ENCODE measurements around the gene HSF5.
"Not testable (repeated sequence)": the region's sequence is repeated elsewhere in the genome, so short reads cannot be mapped to it uniquely, and the experiment has no call there.

HSF5 gene

DNA sequence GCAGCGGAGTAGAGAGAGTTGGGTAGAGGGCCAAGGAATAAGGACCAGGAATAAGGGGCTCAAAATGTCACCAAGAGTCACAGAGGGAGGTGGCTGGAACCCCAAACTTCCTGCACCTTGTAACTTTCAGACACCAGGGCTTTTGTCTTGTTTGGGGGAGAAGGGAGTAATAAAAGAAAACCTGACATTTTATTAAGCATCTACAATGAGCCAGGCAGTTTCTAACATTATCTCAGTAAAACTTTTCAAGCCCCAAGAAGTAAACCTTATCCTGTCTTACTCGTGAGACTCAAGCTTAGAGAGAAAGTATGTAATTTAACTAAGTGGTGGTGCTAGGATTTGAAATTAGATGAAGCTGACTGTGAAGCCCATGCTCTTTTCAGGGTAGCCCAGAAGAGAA lies 27.1 kb upstream of the HSF5 start:
- no peak for DNase-seq

DNA sequence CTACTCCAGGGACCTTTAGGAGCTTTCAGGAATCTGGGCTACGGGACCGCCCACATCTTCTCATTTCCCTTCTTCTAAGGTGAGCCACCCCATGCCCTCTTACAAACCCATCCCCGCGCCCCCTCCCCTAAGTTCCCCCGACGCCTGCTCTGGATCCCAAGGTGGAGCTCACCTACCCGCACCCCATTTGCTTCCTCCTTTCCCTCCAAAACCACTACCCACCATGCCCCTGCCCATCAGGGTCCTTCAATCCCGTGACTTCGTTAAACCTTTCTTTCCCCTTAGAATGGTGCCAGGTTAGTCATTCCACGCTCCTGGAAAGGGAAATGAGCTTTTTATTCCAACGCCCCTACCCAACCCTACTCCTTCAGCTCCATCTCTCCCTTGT lies 26.6 kb upstream of the HSF5 start:
- no peak for DNase-seq

DNA sequence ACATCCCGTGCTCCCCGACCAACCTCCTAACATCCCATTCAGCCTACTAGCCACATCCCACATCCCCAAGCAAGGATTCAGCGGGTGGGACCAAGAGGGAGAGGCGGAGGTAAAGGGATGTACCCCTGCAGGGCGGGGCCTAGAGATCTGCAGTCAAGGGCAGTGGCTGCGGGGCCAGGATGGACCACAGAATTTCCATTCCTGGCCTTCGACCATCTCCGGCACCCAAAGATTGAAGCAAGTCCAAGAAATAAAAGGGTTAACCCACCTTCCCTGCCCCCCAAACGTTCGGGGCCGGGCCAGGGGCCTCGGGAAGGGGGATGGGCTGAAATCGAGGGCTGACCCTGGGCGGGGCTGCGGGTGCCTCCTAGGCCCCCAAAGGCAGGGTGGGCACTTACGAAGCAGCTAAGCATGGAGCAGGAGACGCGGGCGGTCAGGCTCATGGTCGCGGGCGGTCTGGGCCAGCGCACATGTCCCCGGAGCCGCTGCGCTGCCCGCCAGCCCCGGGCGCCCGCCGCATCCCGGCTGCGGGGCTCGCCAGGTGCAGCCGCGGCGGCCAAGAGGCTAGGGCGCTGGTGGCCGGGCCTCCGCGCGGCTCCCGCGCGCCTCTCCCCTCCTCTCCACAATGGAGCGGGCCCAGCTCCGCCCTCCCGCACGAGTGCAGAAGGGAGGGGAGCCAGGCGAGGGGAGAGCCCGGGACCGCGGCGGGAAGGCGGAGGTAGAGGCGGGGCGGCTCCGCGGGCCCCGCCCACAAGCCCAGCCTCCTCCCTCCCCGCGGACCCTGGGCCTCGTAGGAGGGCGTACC lies 26.0 kb upstream of the HSF5 start, which contains the start of gene MTMR4:
Gene MTMR4 (minus strand): TSS at position 674 of the 805 bp plus-strand sequence. CDS start 231 bp downstream, at position 443.
- DNase-seq, result peak; percentile 80

DNA sequence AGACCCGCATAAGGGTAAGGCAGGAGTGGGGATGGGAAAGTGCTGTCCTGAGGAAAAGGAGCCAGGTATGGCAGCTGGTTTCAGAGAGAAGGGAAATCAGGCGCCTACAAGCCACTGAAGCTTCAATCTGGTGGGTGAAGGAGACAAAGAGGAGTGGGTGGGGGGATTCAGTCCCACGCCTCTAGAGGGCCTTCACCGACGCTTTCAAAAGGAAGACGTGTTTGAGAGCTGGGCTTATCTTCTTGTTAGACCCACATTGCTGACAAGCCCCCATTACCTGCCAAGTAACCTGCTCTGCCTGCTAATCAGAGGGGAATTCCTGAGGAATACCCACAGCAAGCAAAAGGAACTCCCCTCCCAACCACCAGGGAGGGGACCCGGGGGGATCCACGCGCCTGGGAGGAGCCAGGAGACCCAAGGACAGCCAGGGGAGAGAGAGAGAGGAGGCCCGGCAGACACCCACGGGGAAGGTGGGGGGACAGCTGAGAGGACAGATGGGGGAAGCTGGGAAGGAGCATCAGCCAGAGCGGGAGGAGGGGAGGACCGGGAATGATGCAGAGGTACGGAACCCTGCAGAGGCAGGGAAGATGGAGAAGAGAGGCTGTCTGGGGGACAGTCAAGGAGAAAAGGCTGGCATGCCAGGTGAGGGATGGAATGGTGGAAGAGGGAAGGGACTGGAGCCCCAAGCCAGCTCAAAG lies 25.2 kb upstream of the HSF5 start:
- no peak for DNase-seq

DNA sequence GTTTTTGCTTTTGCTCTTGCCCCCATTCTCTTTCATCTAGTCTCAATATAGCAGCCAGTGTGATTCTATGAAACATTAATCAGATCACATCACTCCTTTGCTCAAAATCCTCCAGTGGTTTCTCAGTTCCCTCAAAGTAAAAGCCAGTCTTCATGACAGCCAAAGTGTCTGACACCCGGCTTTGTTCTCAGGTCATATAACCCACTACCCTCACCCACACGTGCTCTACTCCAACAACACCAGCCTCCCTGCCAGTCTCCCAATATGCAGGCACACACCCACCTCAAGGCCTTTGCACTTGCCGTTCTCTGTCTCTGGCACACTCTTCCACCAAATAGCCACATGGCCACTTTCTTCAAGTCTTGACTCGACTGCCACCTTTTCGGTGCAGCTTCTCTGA lies 21.9 kb upstream of the HSF5 start:
- no peak for DNase-seq

DNA sequence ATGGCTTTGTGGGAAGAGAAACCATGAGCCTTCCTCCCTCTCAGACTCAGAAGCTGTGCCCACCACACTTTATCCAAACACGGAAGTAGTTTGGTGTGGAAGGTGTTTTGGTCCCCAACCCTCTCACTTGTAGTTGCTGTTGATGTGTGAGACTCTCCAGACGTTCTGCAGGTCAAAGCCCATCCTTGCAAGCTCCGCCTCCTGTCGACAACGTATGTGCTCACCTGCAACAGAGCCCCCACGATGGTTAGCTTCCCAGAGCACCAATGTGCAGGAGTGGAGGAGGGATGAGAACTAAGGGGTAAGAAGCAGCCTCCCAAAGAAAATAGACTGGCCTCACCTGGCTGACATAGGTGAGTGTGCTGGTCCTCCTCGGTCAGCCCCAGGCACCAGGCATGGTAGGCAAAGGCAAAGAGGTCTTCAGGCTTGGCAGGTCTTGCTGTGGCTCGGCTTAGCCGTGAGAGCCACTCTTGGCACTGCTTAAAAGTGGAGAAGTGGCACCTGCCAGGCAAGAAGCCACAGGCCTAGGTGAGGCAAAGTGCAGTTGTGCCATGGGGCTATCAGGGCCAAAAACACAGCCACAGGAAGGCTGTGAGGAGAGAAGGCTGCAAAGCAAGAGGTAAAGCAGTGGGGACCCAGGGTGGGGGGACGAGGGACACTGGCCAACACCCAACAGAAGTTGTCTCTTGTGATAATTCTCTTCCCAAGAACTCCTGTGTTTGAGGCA lies 20.3 kb upstream of the HSF5 start:
- DNase-seq, result no peak

DNA sequence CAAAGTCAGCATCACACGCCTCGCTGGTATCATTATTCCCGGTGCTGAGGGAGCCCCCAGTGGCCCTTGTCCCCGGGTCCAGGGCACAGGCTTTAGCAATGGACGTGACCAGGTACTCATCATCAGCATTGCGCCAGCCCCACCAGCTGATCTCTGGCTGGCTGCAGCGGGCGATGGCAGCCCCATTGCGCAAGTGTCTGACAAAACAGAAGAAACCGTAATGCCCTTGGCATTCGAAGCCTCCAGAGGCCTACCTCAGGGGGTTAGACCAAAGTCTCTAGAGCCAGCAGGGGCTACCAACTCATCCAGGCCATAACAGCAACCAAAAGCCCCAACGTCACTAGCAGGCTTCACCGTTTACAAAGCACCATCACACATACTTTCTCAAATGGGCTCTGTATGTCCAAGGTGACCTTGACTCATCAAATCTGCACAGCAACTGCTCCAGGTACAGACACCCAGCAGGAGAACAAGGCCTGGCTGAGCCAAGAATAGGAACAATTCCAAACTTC lies 19.0 kb upstream of the HSF5 start:
- no peak for DNase-seq

DNA sequence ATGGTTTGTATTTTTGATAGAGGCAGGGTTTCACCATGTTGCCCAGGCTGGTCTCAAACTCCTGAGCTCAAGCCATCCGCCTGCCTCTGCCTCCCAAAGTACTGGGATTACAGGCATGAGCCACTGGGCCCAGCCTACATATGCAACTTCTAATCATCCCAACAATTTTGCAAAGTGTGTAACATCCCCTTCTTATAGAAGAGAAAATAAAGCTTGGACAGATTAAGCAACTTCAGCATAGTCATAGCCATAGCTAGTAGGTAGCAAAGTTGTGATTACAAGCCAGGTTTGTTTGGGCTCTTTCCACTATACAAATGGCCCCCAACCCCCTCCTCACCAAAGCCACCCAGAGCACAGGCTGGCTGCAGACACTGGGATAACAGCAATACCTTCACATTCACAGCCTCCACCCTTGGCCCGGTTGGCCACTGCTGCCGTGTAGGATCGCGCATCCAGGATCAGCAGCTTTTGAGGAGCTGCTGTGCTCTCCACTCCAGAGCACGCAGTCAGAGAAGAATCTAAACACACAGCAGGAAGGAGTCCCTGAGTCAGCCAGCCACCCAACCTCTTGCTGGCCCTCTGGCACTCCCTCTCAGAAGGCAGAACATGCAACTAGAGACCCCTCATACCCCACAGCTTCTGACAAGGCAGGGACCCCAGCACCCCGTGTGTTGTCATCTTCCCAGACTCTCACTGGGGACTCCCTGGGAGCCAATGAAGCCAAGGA lies 18.3 kb upstream of the HSF5 start:
- DNase-seq, result no peak

DNA sequence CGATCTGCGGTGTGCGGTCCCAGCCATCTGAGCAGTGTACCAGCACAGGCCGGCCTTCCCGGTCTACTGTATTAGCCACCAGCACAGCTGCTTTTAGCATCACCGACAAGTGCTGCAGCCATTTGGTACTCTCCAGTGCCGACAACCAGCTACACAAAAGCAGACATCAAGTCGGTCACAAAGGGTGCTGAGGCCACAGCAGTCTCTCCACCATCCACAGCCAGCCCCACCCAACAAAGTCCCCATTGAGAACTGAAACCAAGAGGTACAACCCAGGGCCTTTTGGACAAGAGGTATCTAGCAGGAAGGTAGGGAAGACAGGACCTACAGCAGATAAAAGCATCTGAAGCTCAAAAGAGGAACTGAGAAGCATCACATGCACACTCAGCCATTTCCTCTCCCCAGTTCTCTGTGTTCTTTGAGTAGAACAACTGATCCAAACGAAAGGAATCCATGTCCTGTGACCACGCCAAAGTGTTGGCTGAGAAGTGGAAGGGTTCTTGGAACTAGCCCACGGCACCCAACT lies 16.7 kb upstream of the HSF5 start:
- DNase-seq, result no peak

DNA sequence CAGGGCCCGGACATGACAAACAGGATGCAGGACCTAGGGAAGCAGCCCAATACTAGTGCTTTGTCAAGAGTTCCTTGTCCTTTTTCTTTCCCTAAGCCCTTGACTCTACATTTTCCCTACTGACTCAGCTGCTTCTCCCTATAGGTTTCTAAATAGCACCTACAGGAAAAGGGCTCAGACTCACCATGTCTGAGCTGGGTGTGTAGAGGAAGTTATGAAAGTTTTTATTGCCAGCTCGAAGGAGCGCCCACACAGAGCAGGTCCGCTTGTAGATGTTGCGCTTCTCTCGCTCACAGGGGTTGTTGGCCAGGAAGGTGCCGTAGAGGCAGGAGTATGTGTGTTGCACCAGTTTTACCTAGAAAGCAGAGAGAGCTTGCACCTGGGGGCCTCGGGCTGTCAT lies 15.7 kb upstream of the HSF5 start:
- DNase-seq, result no peak

DNA sequence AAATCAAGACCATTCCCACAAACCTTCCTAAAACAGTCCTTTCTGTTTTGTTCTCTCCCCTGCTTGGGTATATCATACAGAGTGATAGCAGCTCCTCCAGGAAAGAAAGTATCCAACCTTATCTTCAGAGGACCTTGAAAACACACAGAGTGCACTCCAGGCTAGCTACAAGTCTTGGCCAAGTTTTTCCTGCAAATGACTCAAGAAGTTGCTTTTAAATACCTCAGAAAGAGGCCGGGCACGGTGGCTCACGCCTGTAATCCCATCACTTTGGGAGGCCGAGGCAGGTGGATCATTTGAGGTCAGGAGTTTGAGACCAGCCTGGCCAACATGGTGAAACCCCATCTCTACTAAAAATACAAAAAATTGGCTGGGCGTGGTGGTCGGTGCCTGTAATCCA lies 14.9 kb upstream of the HSF5 start:
- not testable (repeated sequence) for DNase-seq

DNA sequence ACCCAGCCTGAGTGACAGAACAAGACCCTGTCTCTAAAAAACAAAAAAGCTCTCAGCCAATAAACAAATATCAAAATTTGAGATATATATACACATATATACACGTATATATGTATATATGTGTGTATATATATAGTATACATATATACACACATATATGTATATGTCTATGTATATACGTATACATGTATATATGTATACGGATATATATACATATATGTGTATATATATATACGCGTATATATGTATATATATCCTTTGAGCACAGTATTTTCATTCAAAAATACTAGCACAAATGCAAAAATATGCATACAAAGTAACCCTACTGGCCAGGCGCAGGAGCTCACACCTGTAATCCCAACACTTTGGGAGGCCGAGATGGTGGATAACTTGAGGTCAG lies 13.2 kb upstream of the HSF5 start:
- DNase-seq, result no peak

DNA sequence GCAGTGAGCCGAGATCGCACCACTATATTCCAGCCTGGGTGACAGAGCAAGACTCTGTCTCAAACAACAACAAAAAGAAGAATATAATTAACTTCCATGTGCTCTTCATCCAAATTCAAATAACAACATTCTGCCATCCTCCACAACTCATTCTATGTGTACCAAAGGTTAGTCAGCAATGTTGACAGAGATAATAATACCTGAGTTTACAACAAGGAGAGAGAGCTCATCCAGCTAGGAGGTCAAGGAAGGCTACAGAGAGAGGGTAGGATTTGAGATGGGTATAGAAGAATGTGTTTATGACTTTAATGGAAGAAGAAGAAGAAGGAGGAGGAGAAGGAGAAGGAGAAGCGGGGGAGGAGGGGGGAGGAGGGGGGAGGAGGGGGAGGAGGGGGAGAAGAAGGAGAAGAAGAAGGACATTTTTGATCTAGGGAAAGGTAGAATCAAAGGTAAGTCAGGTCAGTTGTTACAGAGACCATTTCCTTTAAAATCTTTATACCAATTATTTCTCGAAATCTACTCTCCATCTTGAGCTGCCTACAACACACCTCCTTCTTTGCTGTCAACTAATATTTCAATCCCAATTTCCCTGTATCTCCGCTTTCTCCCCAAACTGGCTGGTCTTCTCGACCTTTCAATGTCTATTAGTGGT lies 10.1 kb upstream of the HSF5 start:
- DNase-seq, result no peak

DNA sequence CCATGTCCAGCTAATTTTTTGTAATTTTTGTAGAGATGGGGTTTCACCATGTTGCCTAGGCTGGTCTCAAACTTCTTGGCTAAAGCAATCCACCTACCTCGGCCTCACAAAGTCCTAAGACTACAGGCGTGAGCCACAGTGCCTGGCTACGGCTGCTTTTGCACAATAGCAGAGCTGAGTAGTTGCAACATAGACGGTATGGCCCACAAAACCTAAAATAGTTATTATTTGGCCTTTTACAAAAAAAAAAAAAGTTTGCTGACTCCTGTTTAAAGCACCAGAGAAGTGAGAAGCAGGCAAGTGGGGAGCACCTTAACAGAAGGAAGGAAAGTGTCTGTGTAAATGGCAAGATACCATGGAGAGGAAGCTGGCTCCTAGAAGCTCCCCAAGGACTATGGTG lies 5.3 kb upstream of the HSF5 start:
- DNase-seq, result no peak

DNA sequence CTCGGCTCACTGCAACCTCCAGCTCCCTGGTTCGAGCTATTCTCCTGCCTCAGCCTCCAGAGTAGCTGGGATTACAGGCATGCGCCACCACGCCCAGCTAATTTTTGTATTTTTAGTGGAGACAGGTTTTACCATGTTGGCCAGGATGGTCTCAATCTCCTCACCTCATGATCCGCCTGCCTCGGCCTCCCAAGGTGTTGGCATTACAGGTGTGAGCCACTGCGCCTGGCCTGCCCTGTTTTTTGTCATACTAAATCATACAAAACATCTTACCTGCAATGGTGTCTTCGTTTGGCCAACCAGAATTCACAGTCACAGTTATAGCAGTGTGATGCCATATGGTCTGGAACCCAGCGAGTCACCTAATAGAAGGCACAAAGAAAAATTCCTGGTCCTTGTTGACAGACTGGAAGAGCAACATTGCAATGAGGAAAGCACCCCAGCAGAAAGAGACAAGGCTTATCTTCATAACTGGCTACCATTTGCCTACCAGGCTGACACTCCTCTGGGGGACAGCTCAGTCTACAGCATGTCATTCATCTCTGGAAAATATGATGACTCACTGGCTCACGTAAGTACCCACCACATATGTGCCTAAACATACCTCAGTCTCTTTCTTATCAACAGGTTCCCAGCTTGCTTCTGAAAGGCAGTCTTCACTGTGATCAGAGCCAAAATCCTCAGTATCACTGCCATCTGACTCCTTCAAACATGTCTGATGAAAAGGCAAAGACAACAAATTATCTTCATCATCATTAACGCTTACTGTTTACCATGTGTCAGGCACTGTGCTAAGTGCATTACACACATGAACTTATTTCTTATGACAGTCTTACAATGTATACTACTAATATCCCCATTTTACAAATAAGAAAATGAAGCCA lies 4.3 kb upstream of the HSF5 start:
- DNase-seq, result no peak

DNA sequence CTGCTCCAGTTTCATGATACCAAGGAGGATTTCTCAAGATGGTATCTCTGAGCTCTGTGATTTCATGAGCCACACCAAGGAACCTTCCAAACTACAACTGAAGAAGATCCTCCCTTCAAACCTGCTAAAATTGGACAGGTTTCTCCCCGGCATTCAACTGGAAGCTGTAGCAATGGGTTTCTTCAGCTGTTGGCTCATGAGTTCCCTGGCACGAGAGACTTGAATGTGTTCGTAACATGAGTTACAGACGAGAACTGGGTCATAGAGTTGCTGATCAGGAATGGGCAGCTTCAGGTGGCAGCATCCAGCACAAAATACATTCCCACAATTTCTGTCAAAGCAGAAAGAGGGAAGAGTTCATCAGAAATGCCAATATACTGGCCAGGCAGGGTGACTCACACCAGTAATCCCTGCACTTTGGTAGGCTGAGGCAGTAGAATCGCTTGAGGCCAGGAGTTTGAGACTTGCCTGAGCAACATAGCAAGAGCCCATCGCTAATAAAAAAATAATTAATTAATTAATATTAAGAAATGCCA lies 3.4 kb upstream of the HSF5 start:
- no peak for DNase-seq

DNA sequence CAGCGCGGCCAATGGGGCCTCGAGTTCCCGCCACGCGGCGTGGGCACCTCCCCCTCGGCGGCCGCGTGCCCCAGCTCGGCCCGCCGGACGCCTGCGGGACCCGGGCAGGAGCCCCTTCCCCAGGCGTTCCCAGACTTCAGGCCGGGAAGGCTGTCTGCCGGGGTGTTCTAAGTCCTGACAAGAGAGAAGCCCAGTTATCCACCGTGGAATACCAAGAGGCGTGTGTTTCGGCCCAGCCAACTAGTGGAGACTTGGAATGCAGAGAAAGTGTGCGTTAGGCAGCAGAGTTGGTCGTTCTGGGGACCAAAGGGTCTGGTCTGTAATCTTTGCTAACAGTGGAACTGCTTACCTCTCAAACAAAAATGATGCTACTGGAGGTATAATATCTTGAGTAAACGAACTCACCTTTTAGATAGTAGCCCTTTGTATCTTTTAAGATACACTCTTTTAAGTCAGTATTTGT lies 251 bp upstream of the HSF5 start:
- DNase-seq, result no peak

DNA sequence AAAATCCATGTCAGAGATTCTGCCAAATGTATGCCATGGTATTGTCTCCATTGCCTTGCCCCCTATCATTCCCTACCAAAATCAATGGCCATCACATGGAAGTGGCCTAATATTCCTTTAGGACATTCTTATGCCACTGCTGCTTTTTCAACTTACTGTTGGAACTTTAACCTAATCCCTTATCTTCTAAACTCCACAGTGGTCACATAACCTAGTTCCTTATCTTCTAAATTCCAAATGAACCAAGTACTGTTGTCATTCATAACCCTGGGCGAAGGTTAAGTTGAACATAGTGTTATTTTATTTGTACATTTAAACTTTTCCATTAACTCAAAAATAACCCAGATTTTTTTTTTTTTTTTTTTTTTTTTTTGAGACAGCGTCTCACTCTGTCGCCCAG lies 3.6 kb downstream of the HSF5 start:
- no peak for DNase-seq

DNA sequence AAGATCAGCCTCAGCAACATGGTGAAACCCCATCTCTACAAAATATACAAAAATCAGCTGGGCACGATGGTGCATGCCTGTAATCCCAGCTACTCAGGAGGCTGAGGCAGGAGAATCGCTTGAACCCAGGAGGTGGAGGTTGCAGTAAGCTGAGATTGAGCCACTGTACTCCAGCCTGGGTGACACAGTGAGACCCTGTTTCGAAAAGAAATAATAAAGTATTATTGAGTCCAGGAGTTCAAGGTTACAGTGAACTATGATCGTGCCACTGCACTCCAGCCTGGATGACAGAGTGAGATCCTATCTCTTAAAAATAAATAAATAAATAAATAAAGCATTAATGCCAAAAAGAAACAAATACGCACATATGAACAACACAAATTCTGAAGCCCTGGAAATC lies 6.4 kb downstream of the HSF5 start:
- not testable (repeated sequence) for DNase-seq

DNA sequence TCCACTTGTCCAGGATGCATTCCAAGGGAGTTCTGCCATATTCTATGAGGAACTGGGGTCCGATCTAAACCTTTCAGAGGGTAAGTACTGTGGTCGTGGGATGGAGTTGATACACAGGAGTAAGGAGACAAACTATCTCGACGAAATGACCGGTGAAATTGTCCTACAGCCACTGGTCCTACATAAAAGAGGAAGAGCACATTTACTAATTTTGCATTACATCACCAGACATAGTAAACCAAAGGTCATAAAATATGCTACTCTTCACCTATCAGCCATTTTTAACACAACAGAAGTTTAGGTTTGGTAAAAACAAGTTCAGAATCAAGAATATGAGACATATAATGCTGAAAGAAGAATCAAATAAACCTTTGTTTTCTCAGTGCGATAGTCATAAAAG lies 8.1 kb downstream of the HSF5 start:
- DNase-seq, result no peak

DNA sequence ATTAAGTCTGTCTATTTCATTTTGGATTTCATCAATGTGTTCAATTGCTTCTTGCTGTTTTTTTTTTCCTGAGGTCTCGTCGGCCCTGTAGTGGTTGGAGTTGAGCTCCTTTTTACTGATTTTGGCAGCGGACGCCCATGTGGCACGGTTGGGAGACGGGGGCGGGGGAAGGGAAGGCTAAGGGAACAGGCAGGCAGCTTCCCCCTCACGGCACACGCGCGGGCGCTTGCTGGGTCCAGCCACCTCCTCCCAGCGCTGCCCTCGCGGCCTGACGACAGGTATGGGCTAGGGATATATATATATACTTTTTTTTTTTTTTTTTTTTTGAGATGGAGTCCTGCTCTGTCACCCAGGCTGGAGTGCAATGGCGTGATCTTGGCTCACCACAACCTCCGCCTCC lies 11.4 kb downstream of the HSF5 start:
- no peak for DNase-seq

All from NCI-H1436 treated with DMSO at 0.1 percent for 48 hours (cell line).